ENCODE data around the gene SMG6. TPM values are rescaled to one million over a fixed set of nuclear protein-coding genes. Genes with fewer than 3 reads are reported as not detected.

The SMG6 gene
- total RNA-seq, 1 experiment from 2014 or later: 25.6 TPM

GRCh38 chr17:2191227-2191626, 112.4 kb downstream of the SMG6 start:
- ATAC-seq (0 out of 2 replicates have a peak, but pooled peaks have one; percentile 7), DNase-seq (ENCODE audit: low spot score) (no peak)
- POLR2A ChIA-PET: no interaction called here
- Mint-ChIP-seq H3K27ac (no peak overlapping the region), H3K9me3 (no peaks in the 10 kb centered on the region), H3K36me3 (peaks cover 3% of the 10 kb centered on the region; the same call in 1 of the 2 replicates), H3K27me3 (ENCODE audit: low read depth) (no peaks in the 10 kb centered on the region), H3K4me1 (peaks cover 39% of the 10 kb centered on the region), H3K4me3 (no peak overlapping the region)
- CTCF ChIA-PET: interaction anchor here (1.2 to 1.5 kb wide), 3 partner anchors 54 to 133 kb away, joined by 3 to 4 read pairs (median 4); no protein-coding TSS in a partner anchor
- TF ChIP-seq CREM (CRISPR knock-in tag; IDR thresholded peaks at IDR 0.05): no peak
- no peak for TF ChIP-seq EMX1 (CRISPR knock-in tag; IDR thresholded peaks at IDR 0.05)
- no peak for TF ChIP-seq ZNF317 (CRISPR knock-in tag; IDR thresholded peaks at IDR 0.05; ENCODE audit: borderline replicate concordance, low read depth)
- no peak for TF ChIP-seq IRF2 (CRISPR knock-in tag; IDR thresholded peaks at IDR 0.05; ENCODE audit: borderline replicate concordance, low read depth)
- TF ChIP-seq ERG (CRISPR knock-in tag; IDR thresholded peaks at IDR 0.05): no peak
- TF ChIP-seq ZSCAN18 (CRISPR knock-in tag; IDR thresholded peaks at IDR 0.05): no peak
- no peak for TF ChIP-seq TCF7 (CRISPR knock-in tag; IDR thresholded peaks at IDR 0.05; ENCODE audit: low read depth)
- TF ChIP-seq SOX15 (CRISPR knock-in tag; IDR thresholded peaks at IDR 0.05): no peak
- TF ChIP-seq MXD4 (CRISPR knock-in tag; IDR thresholded peaks at IDR 0.05; ENCODE audit: borderline replicate concordance): no peak
- TF ChIP-seq HMGA2 (CRISPR knock-in tag; IDR thresholded peaks at IDR 0.05): no peak
- TF ChIP-seq SMAD3 (CRISPR knock-in tag; IDR thresholded peaks at IDR 0.05; ENCODE audit: borderline replicate concordance): no peak

GRCh38 chr17:2190014-2190413, 113.6 kb downstream of the SMG6 start:
- Mint-ChIP-seq H3K4me3 (no peak overlapping the region), H3K4me1 (peaks cover 31% of the 10 kb centered on the region), H3K36me3 (peaks cover 8% of the 10 kb centered on the region; the same call in 1 of the 2 replicates), H3K9me3 (no peaks in the 10 kb centered on the region), H3K27me3 (ENCODE audit: low read depth) (no peaks in the 10 kb centered on the region), H3K27ac (no peak overlapping the region)
- POLR2A ChIA-PET: no interaction called here
- TF ChIP-seq OVOL2 (CRISPR knock-in tag; IDR thresholded peaks at IDR 0.05; ENCODE audit: borderline replicate concordance) (no peak), ZNF121 (CRISPR knock-in tag; IDR thresholded peaks at IDR 0.05) (no peak), ESRRA (CRISPR knock-in tag; IDR thresholded peaks at IDR 0.05; ENCODE audit: borderline replicate concordance) (no peak), JUN (CRISPR knock-in tag; IDR thresholded peaks at IDR 0.05) (no peak), AFF4 (CRISPR knock-in tag; IDR thresholded peaks at IDR 0.05; ENCODE audit: borderline replicate concordance) (no peak), PREB (CRISPR knock-in tag; IDR thresholded peaks at IDR 0.05; ENCODE audit: borderline replicate concordance) (no peak), ZNF416 (CRISPR knock-in tag; IDR thresholded peaks at IDR 0.05) (no peak), NR2C2 (CRISPR knock-in tag; IDR thresholded peaks at IDR 0.05) (no peak), MYBL2 (CRISPR knock-in tag; IDR thresholded peaks at IDR 0.05) (no peak), CTCF (IDR thresholded peaks at IDR 0.05) (no peak), ATF6 (CRISPR knock-in tag; IDR thresholded peaks at IDR 0.05) (no peak), ETV6 (CRISPR knock-in tag; IDR thresholded peaks at IDR 0.05) (no peak)
- CTCF ChIA-PET: interaction anchor here (1.8 to 2.9 kb wide), 2 partner anchors 42 to 55 kb away, joined by 6 to 12 read pairs; no protein-coding TSS in a partner anchor
- DNase-seq (ENCODE audit: low spot score) (no peak), ATAC-seq (no peak)

Data from WTC11 (cell line).